SKM-1 (cell line): Measurements from ENCODE around the gene F2R.
"Not testable (repeated sequence)": the region's sequence is repeated elsewhere in the genome, so short reads cannot be mapped to it uniquely, and the experiment has no call there.

Experiments
- DNase-seq: peaks from one replicate; lab custom pipeline; 2025; ENCODE audit not compliant: unreplicated experiment; lab: John Stamatoyannopoulos, UW

The F2R gene

GRCh38 chr5:76715736-76716455 is at the start of gene F2R:
TSS of gene F2R (plus strand) at chr5:76716126. CDS start at chr5:76716308, 182 bp downstream.
- peak; percentile 23 for DNase-seq

GRCh38 chr5:76667495-76667894 is 48.4 kb upstream of the F2R start:
- DNase-seq = no peak

GRCh38 chr5:76669245-76669644 is 46.7 kb upstream of the F2R start:
- DNase-seq = no peak

- DNase-seq = no peak
Measured at GRCh38 chr5:76670508-76670907, 45.4 kb upstream of the F2R start.

DNA sequence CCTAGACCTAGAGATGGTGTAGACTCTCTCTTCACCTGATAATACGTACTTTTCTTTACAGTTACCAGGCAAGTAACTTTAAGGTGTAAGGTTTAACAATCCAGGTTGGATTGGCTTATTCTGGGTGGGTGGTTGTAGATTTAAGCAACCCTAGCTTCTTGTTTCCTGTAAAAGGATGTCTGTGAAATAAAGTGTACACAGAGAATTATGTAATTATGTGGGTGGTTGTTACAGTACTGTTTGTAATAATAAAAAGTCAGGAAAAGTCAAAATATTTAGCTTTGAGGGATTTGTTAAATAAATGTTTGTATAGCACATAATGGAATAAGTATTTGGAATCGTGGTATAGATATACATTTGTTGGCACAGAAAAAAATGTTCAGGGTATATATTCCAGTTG is 43.7 kb upstream of the F2R start:
- DNase-seq = no peak

GRCh38 chr5:76673125-76673524 is 42.8 kb upstream of the F2R start:
- no peak for DNase-seq

DNA sequence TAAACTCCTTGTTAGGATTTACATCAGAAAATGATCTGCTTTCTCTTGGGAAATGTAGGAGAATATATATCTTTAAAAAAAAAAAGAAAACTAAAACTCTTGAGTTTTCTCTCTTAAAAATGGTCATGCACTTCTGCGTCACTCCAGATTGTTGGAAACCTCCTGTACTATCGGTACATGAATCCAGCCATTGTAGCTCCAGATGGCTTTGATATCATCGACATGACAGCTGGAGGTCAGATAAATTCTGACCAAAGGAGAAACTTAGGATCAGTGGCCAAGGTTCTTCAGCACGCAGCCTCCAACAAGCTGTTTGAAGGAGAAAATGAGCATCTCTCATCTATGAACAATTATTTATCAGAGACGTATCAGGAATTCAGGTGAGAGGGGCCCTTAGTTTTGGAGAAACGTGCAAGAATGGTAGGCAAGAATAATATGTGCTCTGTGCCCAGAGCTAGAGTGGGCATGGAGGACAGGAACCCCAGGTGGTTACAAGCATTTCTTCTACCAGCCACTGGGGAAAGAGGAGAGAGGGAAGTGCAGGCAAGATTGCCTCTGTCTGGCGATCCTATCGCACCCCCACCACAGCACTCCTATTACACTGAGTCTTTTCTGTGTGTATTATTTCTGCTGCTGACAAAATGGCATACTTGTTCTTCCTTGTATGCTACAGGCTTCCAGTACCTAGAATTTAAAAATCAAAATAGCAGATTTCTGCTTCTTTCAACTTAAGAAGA is 41.4 kb upstream of the F2R start:
- no peak for DNase-seq

DNA sequence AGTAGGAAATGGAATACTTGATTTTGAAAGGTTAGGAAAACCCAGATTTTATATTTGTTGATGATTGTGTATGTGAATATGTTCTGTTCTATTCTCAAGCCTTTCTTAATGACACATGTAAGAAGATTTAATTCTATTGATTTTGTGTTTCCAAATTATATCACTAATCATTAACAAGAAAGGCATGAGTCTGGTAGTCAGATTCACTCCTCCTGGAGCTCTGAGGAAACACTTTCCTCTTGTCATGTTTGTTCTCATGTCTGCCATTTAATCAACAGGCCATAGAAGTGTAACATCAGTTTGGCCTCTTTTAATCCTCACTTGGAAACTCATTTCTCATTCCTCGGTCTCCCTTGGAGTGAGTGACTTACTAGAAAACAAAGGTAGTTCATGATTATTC is 40.6 kb upstream of the F2R start:
- no peak for DNase-seq

- no peak for DNase-seq
Measured at GRCh38 chr5:76677849-76678472, 38.0 kb upstream of the F2R start.

DNA sequence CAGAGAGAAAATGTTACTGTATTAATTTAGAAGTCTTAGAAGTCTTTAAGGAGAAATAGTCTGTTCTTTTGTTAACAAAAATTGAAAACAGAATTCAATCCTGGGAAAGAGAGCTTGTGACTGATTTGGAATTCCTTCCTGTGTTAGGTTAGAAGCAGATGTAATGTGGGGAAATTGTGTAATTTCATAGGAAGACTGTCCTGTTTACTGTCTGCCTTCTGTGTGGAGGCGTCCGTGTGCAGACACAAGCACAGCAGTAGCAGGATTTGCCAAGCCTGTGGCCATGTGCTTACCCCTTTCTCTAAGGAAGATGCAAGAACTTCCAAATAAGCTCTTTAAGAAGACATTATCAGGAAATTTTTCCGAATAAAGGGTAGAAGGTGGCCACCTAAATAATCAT is 36.7 kb upstream of the F2R start:
- no peak for DNase-seq

- DNase-seq = not testable (repeated sequence)
Measured at GRCh38 chr5:76680826-76681225, 35.1 kb upstream of the F2R start.

- DNase-seq = no peak
Measured at GRCh38 chr5:76681287-76681686, 34.6 kb upstream of the F2R start.

- DNase-seq = no peak
Measured at GRCh38 chr5:76682387-76682786, 33.5 kb upstream of the F2R start.

- no peak for DNase-seq
Measured at GRCh38 chr5:76683816-76684731, 31.9 kb upstream of the F2R start.

- no peak for DNase-seq
Measured at GRCh38 chr5:76684756-76685519, 31.0 kb upstream of the F2R start.

GRCh38 chr5:76685704-76686103 is 30.2 kb upstream of the F2R start:
- no peak for DNase-seq

DNA sequence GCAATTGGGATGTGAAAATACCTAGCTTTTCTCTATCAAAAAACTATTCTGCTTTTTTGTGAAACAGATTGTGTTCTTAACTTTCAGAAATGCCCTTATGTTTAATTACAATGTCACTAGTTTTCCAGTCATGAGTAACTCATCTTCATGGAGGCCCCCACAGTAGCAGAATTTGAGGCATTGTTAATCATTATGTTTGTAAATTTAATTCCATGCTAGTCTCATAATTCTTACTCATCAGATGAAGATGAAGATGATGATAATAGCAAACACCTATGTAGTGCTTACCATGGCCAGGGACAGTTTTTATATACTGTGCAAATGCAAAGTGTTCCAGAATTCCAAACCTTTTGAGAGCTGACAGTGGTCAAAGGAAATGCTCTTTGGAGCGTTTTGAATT is 27.7 kb upstream of the F2R start:
- DNase-seq = no peak

DNA sequence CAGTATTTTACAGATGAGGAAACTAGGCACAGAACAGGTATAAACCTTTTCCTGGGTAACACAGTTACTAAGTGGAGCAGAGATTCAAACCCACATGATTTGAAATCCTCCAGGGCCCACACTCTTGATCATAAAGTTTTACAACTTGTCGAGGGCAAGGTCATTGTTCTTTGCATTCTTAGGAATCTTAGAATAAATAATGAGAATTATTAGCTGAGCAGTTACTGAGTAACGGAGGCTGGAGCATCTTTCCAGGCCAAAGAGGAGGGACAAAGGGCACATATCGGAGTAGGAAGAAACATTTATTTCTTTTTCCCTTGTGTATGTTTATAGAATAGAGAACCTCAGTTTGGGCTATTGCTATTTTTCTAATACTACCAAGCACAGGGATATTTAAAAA is 27.1 kb upstream of the F2R start:
- DNase-seq = no peak

- no peak for DNase-seq
Measured at GRCh38 chr5:76689321-76690036, 26.4 kb upstream of the F2R start.
